ENCODE data around the gene PDXP.

Gene PDXP

GRCh38 chr22:37703906-37704305 lies 45.4 kb downstream of the PDXP start:
- DNase-seq: no peak

GRCh38 chr22:37704645-37705044 lies 46.1 kb downstream of the PDXP start:
- DNase-seq: no peak

GRCh38 chr22:37705205-37705604 lies 46.7 kb downstream of the PDXP start:
- DNase-seq: no peak

GRCh38 chr22:37708580-37709444 lies 50.3 kb downstream of the PDXP start:
- no peak for DNase-seq

- no peak for DNase-seq
Observed at GRCh38 chr22:37709445-37709765, 50.9 kb downstream of the PDXP start.

- no peak for DNase-seq
Observed at GRCh38 chr22:37710675-37711074, 52.2 kb downstream of the PDXP start.

GRCh38 chr22:37711490-37711889 lies 53.0 kb downstream of the PDXP start:
- DNase-seq: no peak

GRCh38 chr22:37713761-37714160 lies 55.2 kb downstream of the PDXP start:
- DNase-seq: no peak

GRCh38 chr22:37714634-37715033 lies 56.1 kb downstream of the PDXP start:
- DNase-seq: no peak

GRCh38 chr22:37715760-37716159 lies 57.2 kb downstream of the PDXP start:
- DNase-seq: no peak

Measured in fibroblast of upper back skin (primary cell).